Measurements from ENCODE around the gene LIPT1.

The LIPT1 gene

DNA sequence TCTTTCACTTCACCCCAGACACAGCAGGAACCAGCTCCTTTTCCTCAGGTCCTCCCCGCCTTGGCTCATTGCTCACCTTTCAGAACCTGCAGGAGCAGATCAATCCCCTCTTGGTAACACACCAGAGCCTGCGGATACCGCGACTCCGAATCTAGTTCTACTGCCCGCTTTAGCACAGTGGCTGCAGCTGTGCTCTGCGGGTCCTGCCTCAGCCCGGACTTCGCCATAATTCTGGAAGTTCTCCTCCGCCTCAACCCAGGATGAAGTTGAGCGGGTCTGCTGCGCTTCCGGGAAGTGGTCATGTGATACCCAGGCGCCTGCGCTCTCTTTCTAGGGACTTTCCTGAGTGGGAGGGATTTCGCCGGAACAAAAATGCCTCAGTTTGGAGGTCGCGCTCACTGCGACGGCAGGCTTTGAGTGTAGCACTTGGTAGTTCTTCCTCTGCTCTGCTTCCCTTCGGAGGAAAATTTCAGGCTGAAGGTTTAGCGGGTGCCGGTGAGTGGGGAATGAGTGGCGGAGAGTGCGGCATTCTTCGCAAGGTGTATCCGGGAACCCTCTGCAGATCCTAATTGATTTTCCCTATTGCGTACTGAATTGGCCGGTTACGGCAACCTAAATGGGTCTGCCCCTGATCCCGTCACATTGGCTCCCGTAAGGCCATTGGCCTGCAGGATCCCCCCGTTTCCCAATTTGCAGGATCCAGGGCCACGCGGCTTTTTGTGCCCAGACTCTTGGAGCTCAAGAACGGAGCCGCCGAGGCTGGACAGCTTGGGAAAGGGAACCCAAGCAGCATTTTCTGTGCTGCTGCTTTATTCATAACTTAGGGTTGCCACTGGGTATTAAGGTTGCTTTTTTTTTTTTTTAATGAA, 26.2 kb downstream of the LIPT1 start, which contains the start of the genes MITD1 and MRPL30:
TSS of gene MITD1 (minus strand) at position 304 of the 869 bp plus-strand sequence. CDS start at position 227, 77 bp downstream.
TSS of gene MRPL30 (plus strand) at position 430 of the 869 bp plus-strand sequence. CDS start 5,020 bp downstream, outside the sequence.
- in situ Hi-C loops (cut with HindIII; ENCODE audit: low pct_ligation_motif_present, low sequenced_read_pairs), result no loop called here
- TF ChIP-seq, protein P1, sequence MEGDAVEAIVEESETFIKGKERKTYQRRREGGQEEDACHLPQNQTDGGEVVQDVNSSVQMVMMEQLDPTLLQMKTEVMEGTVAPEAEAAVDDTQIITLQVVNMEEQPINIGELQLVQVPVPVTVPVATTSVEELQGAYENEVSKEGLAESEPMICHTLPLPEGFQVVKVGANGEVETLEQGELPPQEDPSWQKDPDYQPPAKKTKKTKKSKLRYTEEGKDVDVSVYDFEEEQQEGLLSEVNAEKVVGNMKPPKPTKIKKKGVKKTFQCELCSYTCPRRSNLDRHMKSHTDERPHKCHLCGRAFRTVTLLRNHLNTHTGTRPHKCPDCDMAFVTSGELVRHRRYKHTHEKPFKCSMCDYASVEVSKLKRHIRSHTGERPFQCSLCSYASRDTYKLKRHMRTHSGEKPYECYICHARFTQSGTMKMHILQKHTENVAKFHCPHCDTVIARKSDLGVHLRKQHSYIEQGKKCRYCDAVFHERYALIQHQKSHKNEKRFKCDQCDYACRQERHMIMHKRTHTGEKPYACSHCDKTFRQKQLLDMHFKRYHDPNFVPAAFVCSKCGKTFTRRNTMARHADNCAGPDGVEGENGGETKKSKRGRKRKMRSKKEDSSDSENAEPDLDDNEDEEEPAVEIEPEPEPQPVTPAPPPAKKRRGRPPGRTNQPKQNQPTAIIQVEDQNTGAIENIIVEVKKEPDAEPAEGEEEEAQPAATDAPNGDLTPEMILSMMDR (IDR thresholded peaks at IDR 0.05; ENCODE audit: low read depth, low read length, missing control alignments), result no peak

DNA sequence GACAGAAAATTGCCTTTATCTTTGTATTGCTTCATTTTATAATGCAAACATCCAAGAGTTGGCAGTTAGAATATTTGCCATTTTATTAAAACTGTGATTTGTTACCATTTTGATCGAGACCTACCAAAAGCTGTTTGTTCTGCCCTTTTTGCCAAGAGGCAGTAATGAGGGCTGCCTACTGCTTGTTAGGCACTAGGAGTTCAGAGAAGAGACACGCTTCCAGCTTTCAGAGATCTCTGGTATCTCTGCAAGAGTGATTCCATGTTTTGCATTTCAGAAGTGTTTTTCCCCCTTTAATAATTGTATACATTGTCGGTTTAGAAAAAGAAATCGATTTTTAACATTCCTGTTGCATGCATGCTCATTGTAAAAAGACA, 26.8 kb downstream of the LIPT1 start:
- Histone ChIP-seq H3K4me3 (ENCODE audit: low read depth, low read length) (peak overlapping the region; percentile 98), H3K27ac (peak overlapping the region; percentile 64), H3K27me3 (replicated peaks) (no peaks in the 10 kb centered on the region), H3K36me3 (replicated peaks) (no peaks in the 10 kb centered on the region)
- peak; percentile 5 for DNase-seq
- TF ChIP-seq, protein P1 (IDR thresholded peaks at IDR 0.05; ENCODE audit: low read depth, low read length, missing control alignments), result no peak
- in situ Hi-C loops (cut with HindIII; ENCODE audit: low pct_ligation_motif_present, low sequenced_read_pairs), result no loop called here

More for the DNA sequence above, 26.2 kb downstream of the LIPT1 start, which contains the start of the genes MITD1 and MRPL30:
- Histone ChIP-seq H3K27me3 (replicated peaks) (no peaks in the 10 kb centered on the region), H3K36me3 (replicated peaks) (no peaks in the 10 kb centered on the region), H3K4me3 (ENCODE audit: low read depth, low read length) (peak within 1 kb of the TSS; percentile 98), H3K27ac (peak within 1 kb of the TSS; percentile 64)
- peak; percentile 94 for DNase-seq

DNA sequence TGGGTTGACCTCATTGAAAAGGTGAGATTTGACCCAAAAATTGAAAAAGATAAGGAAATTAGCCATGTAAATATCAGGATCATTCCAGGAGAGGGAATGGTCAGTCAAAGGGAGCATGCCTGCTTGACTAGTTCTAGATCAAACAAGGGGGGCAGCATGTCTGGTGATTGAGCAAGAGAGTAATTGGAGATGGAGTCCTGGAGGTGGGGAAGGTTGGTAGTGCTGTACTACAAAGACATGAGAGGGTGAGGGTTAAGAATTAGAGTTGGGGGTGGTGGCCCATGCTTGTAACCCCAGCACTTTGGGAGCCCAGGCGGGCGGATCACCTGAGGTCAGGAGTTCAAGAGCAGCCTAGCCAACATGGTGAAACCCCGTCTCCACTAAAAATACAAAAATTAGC, 28.3 kb downstream of the LIPT1 start:
- DNase-seq, result no peak
- no peak overlapping the region for H3K4me3 ChIP-seq (ENCODE audit: low read depth, low read length)
- H3K27ac ChIP-seq, result no peak overlapping the region
- TF ChIP-seq, protein P1 (IDR thresholded peaks at IDR 0.05; ENCODE audit: low read depth, low read length, missing control alignments), result no peak
- no peaks in the 10 kb centered on the region for H3K36me3 ChIP-seq (replicated peaks)
- in situ Hi-C loops (cut with HindIII; ENCODE audit: low pct_ligation_motif_present, low sequenced_read_pairs), result no loop called here
- H3K27me3 ChIP-seq (replicated peaks), result no peaks in the 10 kb centered on the region

DNA sequence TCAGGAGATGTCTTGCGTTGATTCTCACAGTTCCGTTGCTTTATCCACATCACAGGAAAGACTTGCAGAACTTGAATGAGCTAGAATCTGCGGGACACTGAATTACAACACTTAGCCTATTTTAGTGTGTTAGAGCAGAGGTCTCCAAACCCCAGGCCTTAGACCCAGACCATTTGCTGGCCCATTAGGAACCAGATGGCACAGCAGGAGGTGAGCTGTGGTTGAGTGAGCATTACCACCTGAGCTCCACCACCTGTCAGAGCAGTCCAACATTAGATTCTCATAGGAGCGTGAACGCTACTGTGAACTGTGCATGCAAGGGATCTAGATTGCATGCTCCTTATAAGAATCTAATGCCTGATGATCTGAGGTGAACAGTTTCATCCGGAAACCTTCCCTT, 30.0 kb downstream of the LIPT1 start:
- no peak for DNase-seq
- in situ Hi-C loops (cut with HindIII; ENCODE audit: low pct_ligation_motif_present, low sequenced_read_pairs), result no loop called here
- Histone ChIP-seq H3K4me3 (ENCODE audit: low read depth, low read length) (no peak overlapping the region), H3K27me3 (replicated peaks) (no peaks in the 10 kb centered on the region), H3K36me3 (replicated peaks) (no peaks in the 10 kb centered on the region), H3K27ac (no peak overlapping the region)
- TF ChIP-seq, protein P1 (IDR thresholded peaks at IDR 0.05; ENCODE audit: low read depth, low read length, missing control alignments), result no peak

DNA sequence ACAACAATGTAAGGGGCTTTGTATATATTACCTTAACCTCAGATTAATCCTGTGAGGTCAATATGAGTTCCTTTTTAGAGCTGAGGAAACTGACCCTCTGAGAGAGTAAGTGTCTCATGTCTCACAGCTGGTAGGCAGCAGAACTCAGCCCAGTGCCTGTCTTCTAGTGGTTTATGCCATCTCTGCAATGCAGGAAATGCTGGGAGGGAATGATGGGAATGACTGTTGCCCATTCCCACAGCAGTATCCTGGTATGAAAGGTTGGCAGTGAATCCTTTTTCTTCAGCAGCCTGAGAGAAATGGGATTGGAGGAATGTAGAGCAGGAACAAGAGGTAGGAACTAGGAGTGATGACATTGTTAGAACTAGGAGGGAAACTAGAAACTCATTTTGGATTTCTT, 32.2 kb downstream of the LIPT1 start:
- Histone ChIP-seq H3K4me3 (ENCODE audit: low read depth, low read length) (no peak overlapping the region), H3K36me3 (replicated peaks) (peaks cover 3% of the 10 kb centered on the region), H3K27ac (no peak overlapping the region), H3K27me3 (replicated peaks) (no peaks in the 10 kb centered on the region)
- TF ChIP-seq, protein P1 (IDR thresholded peaks at IDR 0.05; ENCODE audit: low read depth, low read length, missing control alignments), result no peak
- in situ Hi-C loops (cut with HindIII; ENCODE audit: low pct_ligation_motif_present, low sequenced_read_pairs), result no loop called here
- DNase-seq, result no peak
